Activated CD4-positive, CD25-positive, alpha-beta regulatory T cell (primary cell): Measurements from ENCODE around the gene FTSJ1.
"Not testable (repeated sequence)": the region's sequence is repeated elsewhere in the genome, so short reads cannot be mapped to it uniquely, and the experiment has no call there.

ENCODE experiments used
- DNase-seq, 4 experiments: peaks; one replicate each; lab custom pipeline; 2025; lab: John Stamatoyannopoulos, UW

Gene FTSJ1

DNA sequence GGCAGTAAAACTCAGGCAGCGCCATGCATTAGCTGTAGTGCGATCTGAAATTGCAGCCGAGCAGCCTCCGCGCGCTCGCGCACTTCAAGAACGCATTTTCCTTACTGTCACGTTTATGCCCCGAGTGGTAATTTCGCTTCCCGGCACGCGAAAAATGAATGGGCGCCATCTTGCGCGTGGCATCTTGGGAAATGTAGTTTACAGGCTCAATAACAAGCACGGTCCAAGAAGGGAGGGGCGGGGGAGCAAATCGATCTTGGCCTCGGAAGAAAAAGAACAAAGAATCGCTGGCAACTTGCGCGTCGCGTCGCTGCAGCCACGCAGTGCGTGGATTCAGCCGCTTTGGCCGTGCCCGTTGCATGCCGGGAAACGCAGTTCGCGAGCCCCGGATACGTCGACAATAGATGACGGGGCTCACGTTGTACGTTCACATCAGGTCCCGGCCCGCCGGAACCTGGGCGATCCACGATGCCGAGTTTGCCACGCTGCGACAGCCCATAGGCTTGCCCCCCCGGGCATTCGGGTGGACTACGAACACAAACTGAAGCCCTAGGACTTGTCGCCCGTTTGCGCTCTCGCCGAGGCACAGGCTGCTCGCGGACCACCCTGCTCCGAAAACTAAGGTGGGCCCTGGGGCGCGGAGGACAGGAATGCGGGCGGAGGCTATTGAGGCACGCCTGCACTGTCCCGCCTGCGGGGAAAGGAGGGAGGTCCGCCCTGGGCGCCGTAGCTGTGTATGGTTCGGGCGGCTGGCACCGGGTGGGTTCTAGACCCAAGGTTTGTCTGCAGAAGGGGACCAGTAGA, at the start of gene FTSJ1:
Gene FTSJ1 (plus strand): TSS at position 426 of the 804 bp plus-strand sequence. CDS start 1,849 bp downstream, outside the sequence.
- peak; percentile 61 to 80 (median 73) for DNase-seq

DNA sequence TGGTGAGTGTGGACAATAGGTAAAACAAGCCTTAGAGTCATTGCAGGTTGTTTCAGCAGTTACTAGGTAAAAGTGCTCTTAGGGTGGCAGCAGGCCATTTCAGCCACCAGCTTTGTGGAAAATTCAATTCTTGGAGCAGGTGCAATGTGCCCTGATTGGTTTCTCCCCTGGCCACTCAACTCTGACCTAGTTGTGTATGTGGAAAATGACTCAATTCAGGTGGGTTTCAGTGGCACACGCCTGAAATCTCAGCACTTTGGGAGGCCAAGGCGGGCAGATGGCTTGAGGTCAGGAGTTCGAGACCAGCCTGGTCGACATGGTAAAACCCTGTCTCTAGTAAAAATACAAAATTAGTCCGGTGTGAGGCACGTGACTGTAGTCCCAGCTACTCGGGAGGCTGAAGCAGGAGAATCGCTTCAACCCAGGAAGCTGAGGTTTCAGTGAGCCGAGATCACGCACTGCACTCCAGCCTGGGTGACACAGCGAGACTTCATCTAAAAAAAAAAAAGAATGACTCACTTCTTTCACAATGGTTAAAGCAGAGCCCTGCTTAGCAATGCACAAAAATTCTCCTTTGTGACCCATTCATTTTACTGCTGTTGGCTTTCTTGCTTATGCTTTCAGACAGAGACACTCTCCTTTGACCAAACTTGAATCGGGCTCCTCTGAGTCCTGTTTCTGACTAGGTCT, 48.8 kb upstream of the FTSJ1 start:
- DNase-seq: not testable (repeated sequence)

GRCh38 chrX:48429606-48430005, 46.4 kb upstream of the FTSJ1 start:
- not testable (repeated sequence) for DNase-seq

DNA sequence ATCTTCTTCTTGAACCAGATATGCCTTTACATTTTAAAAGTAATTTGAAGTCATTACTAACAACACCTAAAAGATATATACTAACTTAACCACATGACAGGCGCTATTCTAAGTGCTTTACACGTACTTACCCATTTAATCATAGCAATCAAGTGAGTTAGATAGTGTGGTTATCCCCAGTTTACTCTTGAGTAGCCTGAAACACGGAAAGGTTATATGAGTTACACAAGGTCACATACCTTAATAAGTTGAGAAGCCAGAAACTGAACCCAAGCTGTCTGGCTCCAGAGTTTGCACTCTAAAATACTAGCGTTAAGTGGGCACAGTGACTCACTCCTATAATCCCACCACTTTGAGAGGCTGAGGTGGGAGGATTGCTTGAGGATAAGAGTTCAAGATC, 45.8 kb upstream of the FTSJ1 start:
- not testable (repeated sequence) for DNase-seq

DNA sequence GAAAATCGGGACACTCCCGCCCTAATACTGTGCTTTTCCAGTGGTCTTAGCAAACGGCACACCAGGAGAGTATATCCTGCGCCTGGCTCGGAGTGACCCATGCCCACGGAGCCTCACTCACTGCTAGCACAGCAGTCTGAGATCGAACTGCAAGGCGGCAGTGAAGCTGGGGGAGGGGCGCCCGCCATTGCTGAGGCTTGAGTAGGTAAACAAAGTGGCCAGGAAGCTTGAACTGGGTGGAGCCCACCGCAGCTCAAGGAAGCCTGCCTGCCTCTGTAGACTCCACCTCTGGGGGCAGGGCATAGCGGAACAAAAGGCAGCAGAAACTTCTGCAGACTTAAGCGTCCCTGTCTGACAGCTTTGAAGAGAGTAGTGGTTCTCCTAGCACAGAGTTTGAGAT, 42.3 kb upstream of the FTSJ1 start:
- DNase-seq: peak in 1 of 4 experiments; percentile 1

GRCh38 chrX:48447201-48447600, 28.8 kb upstream of the FTSJ1 start:
- DNase-seq: not testable (repeated sequence)

DNA sequence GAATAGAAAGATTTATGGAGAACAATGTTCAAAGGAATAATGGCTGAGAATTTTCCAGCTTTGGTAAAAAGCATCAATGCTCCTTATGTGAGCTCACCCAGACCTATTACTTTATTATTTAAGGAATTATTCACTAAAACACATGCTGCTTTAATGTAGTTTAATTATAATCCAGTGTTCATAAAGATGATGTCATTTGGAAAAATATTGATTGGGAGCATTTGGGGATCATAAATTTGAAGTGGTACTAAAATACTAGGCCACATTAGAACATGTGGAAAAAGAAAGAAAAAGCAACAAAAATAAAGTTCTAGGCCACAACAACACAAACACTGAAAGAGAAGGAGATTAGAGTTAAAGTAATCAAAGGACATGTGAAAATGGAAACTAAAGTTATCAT, 25.9 kb upstream of the FTSJ1 start:
- no peak for DNase-seq

GRCh38 chrX:48451708-48452107, 24.3 kb upstream of the FTSJ1 start:
- DNase-seq: no peak

- DNase-seq: no peak
Measured at GRCh38 chrX:48456628-48457331, 19.2 kb upstream of the FTSJ1 start.

DNA sequence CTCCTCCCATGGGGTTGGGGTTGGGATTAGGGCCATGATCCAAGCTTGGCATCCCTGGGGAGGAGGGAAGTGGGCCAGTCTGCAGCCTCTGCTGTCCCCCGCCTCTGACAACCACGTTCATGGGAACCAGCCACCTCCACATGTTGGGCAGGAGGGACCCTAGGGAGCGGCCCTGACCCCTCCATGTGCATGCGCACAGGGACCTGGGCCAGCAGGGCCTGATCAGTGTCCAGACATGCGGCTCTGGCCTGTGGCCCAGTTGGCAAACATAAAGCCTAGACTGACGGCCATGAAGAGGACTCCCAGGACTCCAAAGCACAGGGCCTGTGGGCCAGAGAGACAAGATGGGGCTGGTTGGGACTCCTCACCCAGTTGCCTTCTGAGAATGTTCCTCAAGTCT, 17.3 kb upstream of the FTSJ1 start:
- DNase-seq: no peak

- no peak for DNase-seq
Measured at GRCh38 chrX:48459483-48459882, 16.5 kb upstream of the FTSJ1 start.

DNA sequence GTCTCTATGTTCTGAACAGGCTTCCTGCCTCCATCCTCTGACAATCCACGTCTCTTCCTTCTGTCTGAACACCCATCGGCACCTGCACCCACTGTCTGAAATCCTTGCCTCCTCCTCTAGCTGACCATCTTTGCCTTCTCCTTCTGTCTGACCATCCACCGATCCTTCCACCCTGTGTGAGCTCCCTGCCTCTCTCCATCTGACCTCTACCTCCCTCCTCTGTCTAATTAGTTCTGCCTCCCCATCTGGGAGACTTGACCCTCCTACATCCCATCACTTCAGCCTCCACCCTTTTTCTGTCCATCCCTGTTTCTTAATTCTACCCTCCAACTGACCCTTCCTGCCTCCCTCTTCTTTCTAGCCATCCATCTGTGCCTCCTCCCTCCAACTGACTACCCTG, 16.0 kb upstream of the FTSJ1 start:
- no peak for DNase-seq

DNA sequence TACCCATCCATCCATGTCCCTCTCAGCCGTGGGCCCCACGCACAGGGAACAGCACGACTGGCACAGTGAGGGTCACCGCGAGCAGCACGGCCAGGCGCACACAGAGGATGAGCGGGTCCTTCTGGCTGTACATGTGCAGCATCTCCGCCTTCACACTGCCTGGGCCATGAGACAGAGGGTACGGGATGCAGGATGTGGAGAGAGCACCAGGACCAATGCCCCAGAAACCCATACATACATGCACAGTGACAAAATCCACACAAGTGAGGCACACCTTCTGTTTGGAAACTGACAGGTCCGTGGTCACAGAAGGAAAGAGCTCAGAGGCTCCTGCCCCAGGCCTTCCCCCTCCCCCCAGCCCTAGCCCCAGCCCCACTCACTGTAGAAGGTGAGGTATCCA, 15.4 kb upstream of the FTSJ1 start:
- DNase-seq: no peak

GRCh38 chrX:48461830-48462229, 14.2 kb upstream of the FTSJ1 start:
- no peak for DNase-seq

DNA sequence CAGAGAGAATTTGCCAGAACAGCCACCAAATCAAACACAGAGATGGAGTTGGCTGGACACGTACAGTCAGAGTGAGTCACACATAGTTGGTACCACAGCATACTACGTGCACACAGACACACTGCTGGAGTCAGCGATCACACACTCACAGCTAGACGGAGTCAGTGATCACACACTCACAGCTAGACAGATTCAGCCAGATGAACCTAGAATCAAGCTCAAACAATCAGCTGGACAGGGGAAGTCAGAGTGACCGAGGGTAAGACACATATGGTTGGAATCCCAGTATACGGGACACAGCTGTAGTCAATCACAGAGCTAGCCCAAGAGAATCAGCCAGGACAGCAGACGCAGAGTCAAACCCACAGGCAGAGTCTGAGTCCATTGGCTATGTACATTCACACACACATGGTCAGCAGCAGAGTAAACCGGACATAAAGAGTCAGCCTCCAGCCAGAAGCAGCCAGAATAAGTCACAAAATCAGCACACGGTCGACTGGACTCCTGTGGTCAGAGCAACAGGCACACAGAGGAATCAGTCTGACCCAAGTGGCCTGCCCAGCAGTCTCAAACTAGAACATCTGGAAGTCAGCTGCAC, 10.6 kb upstream of the FTSJ1 start:
- DNase-seq: no peak

DNA sequence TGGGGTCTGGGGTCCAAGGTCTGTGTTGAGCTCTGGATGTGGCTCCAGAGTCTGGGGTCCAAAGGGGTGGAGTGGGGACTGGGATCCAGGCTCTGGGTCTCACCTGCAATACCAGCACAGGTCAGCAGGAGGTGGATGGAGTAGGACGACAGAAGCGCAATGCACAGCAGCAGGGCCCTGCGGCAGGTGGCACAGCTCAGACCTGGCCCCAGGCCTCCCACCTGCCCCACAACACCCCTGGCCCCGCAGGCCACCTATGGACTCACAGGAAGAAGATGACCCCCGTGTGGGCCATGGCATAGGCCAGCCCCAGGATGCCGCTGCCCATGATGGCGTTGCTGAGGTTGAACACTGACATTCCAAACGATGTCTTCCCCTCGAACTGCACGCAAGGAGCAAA, 9.3 kb upstream of the FTSJ1 start:
- DNase-seq: peak in 1 of 4 experiments; percentile 17

DNA sequence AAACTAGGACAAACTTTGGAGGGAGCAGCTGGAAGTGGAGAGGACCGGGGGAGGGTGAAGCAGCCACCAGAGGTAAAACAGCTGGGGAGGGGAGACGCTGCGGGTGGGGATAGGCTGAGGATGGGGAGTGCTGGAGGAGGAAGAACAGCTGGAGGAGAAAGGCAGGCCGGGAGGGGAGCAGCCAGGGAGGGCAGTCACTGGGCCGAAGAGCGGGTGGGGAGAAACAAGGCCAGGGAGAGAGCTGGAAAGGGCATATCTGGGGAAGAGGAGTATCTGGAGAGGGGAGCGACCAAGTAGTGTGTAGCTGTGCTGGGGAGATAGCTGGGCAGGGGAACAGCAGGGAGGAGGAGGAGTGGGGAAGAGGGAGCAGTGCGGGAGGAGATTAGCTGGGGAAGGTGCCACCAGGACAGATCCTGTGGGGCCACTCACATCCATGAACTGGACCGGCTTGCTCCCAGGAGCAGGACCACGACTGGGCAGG, 8.7 kb upstream of the FTSJ1 start:
- no peak for DNase-seq

- peak in 2 of 4 experiments; percentile 11 to 20 for DNase-seq
Measured at GRCh38 chrX:48468247-48468671, 7.7 kb upstream of the FTSJ1 start.

DNA sequence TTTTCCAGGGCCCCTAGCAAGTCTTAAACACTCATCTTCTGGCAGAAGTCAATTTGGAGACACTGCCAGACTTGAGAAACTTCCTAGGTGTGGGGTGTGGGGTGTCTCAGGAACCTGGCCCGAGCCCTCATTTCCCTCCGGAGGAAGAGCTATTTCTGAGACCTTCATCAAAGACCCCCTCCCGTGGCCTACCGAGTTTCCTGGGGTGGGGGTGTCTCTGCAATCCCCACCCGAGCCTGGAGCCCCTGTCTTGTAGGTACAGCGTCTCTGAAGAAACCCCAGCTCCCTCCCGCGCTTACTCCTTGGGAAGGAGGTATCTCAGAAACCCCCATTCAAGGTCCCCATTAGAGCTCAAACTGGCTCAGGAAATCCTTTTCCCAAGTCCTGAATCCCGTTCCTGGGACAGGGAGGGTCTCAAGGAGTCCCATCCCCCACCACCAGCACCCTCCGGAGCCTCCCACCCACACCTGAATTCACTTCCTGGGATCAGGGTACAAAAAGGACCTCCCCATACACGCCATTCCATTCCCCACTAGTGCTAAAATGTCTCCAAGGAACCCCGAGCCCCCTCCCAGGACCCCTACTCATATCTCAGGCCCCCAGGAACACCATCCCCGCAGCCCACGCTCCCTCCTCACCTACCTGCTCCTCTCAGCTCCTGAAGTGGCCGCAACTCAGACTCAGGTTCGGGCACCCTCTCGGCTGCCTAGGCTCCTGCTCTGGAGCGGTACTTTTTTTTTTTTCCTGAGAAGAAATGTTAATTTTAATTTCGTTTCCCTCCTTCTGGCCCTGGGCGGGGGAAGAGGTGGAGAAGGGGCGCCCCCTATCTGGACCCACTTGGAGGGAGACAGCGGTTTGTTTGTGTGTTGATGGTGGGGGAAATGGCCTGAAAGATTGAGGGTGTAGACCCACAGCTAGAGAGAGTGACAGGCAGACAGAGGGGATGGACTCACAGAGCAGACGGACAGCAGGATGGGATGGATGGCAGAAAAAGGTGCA, 7.0 kb upstream of the FTSJ1 start:
- peak in 1 of 4 experiments; percentile 11 for DNase-seq

DNA sequence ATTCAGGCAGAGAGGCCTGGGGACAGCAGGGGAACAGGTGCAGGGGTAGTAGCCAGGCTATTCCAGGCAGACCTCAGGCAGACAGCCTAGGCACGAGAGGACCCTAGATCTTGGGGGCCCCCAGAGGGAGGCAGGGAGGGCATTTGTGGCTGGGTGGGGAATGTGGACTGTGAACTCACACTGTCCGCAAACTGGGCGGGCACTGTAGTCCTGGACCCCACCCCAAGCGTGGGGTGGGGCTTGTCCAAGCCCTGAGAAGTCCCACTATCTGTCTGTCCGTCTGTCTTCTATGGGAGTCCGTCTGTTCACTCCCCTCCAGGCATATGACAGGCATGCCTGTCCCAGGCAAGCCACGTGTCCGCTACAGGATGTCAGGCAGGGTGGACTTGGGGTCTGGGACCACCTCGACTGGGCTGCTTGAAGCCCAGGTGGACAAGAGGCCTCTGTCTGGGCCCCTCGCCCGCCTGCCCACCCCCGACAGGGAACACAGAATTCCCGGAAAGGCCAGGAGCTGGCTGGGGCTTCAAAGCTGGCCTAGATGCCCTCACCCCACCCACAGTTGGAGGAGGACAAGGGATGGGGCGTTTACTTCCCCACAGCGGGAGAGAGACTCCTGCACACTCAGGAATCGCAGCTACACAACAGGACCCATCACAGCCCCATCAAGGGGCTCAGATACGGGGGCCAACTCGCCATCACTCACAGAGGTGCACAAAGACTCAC, 5.7 kb upstream of the FTSJ1 start, which contains the start of gene SLC38A5:
Gene SLC38A5 (minus strand): TSS at position 151 of the 723 bp plus-strand sequence. CDS start 2,336 bp downstream, outside the sequence.
- DNase-seq: no peak
